GM13976 (cell line): Measurements from ENCODE around the gene DPY19L1.
"Not testable (repeated sequence)": the region's sequence is repeated elsewhere in the genome, so short reads cannot be mapped to it uniquely, and the experiment has no call there.

ENCODE experiments used
- DNase-seq: peaks from one replicate; pipeline ENCODE4 v3.0.0; 2012; ENCODE audit warnings: low spot score
- CTCF ChIP-seq: IDR thresholded peaks from 2 replicates; pipeline ENCODE4 v1.5.1; 2012; ENCODE audit warnings: borderline replicate concordance, mild to moderate bottlenecking; ENCODE audit not compliant: insufficient read depth; ENCODE audit errors: extremely low read depth, missing control alignments, control extremely low read depth
- in situ Hi-C: fragments of 300-500 bp; cut with MboI; formaldehyde crosslinking; loops from one replicate; pipeline ENCODE4 v1.12.0; 2022; ENCODE audit warnings: low sequenced_read_pairs, mixed read lengths, inconsistent platforms; ENCODE audit not compliant: unreplicated experiment

Gene DPY19L1

GRCh38 chr7:35037211-35037525 is at the start of gene DPY19L1:
Gene DPY19L1, minus strand, starts transcription at chr7:35037485. Its CDS starts 91 bp downstream, at chr7:35037394.
- in situ Hi-C loops: no loop called here
- TF ChIP-seq CTCF: no peak
- DNase-seq: no peak

- DNase-seq, in situ Hi-C loops: not testable (repeated sequence)
These were observed 42.2 kb upstream of the DPY19L1 start for GRCh38 chr7:35079517-35079916.

GRCh38 chr7:35074008-35074407 is 36.7 kb upstream of the DPY19L1 start:
- in situ Hi-C loops, DNase-seq: not testable (repeated sequence)

GRCh38 chr7:35072950-35073827 is 35.9 kb upstream of the DPY19L1 start:
- DNase-seq, in situ Hi-C loops: not testable (repeated sequence)

GRCh38 chr7:35069084-35069483 is 31.8 kb upstream of the DPY19L1 start:
- DNase-seq, in situ Hi-C loops: not testable (repeated sequence)

- DNase-seq, in situ Hi-C loops: not testable (repeated sequence)
These were observed 28.1 kb upstream of the DPY19L1 start for GRCh38 chr7:35065382-35065781.

GRCh38 chr7:35058571-35058970 is 21.3 kb upstream of the DPY19L1 start:
- in situ Hi-C loops, DNase-seq: not testable (repeated sequence)

GRCh38 chr7:35057505-35058451 is 20.5 kb upstream of the DPY19L1 start:
- in situ Hi-C loops, DNase-seq: not testable (repeated sequence)

- DNase-seq, in situ Hi-C loops: not testable (repeated sequence)
- peak; percentile 14 for TF ChIP-seq CTCF
These were observed 18.4 kb upstream of the DPY19L1 start for GRCh38 chr7:35055733-35056132.

GRCh38 chr7:35053488-35054175 is 16.3 kb upstream of the DPY19L1 start:
- DNase-seq, in situ Hi-C loops: not testable (repeated sequence)

- DNase-seq, in situ Hi-C loops: not testable (repeated sequence)
These were observed 11.1 kb upstream of the DPY19L1 start for GRCh38 chr7:35048390-35048789.

- in situ Hi-C loops, DNase-seq: not testable (repeated sequence)
These were observed 10.6 kb upstream of the DPY19L1 start for GRCh38 chr7:35047912-35048305.

- in situ Hi-C loops, DNase-seq: not testable (repeated sequence)
These were observed 10.1 kb upstream of the DPY19L1 start for GRCh38 chr7:35047263-35047911.

- in situ Hi-C loops, DNase-seq: not testable (repeated sequence)
These were observed 6.0 kb upstream of the DPY19L1 start for GRCh38 chr7:35043301-35043700.
